HG02763 (cell line): ENCODE measurements around the gene MYO15B.
A peak's percentile ranks its signal among the peaks of the same experiment; 100 is the strongest.
"Not testable (repeated sequence)": the region's sequence is repeated elsewhere in the genome, so short reads cannot be mapped to it uniquely, and the experiment has no call there.

Experiments used
- ATAC-seq: cut with Tn5 transposase; IDR thresholded peaks from one replicate; pipeline ENCODE4 v1.9.1; 2021; ENCODE audit warnings: mild to moderate bottlenecking, moderate library complexity; ENCODE audit not compliant: unreplicated experiment

Gene MYO15B

DNA sequence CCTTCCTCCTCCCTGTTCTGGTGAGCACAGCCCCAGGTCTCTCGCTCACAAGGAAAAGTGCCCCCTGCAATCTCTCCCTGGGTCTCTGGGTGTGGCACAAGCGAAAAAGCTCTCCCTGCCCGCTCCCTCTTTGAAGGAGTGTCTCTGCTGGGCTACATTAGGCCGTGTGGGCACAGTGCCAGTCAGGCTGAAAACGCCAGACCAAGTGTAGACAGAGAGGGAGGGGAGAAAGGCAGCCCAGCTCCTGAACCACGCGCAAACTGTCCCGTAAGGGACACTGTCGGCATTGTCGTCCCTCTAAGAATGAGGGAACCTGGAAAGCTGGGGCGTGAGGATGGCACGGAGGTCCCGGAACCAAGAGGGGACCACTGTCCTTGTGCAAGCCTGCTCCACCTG lies 49.5 kb downstream of the MYO15B start:
- no peak for ATAC-seq

DNA sequence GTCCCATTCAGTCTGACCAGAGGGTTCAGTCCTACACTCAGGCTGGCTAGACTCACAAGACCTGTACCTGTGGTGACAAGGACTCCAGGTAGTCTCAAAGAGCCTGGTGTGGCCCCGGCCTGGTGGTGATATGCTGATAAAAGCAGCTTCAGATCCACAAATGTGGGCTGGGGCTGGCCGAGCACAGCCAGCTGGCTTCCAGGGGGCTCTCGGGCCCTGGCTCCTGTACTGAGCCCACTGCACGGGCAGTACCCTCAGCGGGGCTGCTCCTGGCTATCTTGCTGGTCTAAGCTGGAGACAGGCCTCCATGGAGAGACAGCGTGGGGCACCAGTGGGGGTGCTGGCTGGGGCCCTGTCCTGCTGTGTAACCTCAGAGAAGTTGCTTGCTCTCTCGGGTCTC lies 50.0 kb downstream of the MYO15B start:
- ATAC-seq = no peak

DNA sequence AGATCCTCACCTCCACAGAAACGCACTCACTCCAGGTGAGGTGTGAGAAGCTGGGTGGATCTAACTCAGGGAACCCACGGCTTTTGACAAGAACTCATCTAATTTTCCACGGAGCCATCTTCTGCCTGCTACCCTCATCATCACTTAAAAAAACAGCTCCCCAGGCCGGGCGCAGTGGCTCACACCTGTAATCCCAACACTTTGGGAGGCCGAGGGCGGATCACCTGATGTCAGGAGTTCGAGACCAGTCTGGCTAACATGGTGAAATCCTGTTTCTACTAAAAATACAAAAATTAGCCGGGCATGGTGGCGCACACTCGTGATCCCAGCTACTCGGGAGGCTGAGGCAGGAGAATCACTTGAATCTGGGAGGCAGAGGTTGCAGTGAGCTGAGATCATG lies 50.4 kb downstream of the MYO15B start:
- ATAC-seq = not testable (repeated sequence)

DNA sequence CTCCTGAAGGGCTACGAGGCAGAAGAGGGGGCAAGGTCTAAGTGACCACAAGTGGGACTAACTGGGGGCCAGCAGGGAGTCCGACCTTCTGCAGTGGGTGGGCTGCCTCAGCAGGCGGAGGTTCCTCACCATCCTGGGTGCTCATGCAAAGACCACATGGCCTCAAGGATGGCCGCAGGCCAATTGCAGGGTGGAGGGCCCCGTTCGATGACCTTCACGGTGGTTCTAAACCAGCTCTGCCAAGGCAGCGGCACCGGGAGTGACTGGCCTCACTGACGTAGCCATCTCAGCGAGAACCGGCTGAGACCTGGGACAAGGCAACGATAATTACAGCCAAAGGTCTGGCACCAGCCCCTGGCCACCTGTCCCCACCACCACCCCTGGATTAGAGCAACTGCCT lies 51.3 kb downstream of the MYO15B start:
- no peak for ATAC-seq

GRCh38 chr17:75639327-75639726 lies 51.7 kb downstream of the MYO15B start:
- ATAC-seq = no peak

- ATAC-seq = no peak
These were observed 52.4 kb downstream of the MYO15B start for GRCh38 chr17:75639771-75640555.

- no peak for ATAC-seq
These were observed 53.0 kb downstream of the MYO15B start for GRCh38 chr17:75640556-75641119.

DNA sequence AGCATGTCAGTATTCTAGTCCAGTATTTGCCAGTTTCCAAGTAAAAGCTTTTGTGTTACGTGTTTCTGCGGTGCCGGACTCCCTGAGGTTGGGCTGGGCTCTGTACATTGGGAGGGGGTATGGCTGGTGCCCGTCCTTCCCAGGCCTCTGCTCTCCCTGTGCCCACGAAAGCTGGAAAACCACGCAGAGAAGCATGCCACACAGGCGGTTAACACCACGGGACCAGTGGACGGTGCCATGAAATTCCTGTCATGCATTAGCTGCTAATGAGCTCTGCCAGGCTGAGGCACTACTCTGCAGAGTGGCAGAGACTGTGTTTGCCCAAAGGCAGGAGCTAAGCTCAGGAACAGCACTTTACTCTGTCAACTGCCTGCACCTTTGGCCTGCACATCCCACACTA lies 53.7 kb downstream of the MYO15B start:
- no peak for ATAC-seq

DNA sequence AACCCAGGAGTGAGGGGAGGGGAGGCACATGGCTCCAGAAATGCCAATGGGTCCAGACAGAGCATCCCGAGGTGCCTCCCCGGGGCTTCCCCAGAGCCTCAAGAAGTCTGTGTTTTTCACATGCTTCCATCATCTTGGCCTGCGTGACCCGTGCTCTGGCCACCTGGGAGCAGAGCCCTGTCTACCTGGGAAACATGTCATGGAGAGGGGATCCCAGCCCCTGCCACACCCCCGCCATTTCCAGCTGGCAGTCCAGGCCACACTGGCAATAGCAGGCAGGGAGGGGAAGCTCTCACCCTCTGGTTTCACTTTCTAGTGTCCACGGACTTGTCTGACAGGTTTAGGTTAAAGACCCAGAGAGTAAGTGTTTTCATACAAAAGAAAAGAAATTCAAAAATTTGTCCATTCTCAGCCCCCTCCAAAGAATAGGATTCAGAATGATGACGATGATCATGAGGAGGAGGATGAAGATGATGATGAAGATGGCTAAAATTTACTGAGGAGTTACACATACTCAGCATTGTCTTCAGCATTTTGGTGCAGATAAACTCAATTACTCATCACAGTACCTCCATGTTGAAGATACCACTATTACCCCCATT lies 54.7 kb downstream of the MYO15B start:
- ATAC-seq = no peak

GRCh38 chr17:75642784-75643642 lies 55.4 kb downstream of the MYO15B start:
- no peak for ATAC-seq

DNA sequence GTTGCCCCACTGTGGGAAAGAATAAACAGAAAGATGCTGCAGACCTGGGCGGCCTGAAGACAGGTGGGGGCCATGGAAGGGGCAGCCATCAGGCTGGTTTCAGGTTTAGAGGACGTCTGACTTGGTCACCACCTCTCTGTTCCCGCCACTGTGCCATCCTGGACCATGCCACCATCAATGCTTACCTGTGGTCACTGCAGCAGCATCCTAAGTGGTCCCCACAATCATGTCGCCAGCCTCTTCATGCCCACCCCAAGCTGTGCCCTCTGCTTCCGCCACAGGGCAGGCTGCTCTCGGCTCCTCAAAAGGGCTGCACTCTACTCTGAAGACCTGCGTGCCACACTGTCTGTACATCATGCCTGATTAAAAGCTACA lies 56.0 kb downstream of the MYO15B start:
- ATAC-seq = no peak

DNA sequence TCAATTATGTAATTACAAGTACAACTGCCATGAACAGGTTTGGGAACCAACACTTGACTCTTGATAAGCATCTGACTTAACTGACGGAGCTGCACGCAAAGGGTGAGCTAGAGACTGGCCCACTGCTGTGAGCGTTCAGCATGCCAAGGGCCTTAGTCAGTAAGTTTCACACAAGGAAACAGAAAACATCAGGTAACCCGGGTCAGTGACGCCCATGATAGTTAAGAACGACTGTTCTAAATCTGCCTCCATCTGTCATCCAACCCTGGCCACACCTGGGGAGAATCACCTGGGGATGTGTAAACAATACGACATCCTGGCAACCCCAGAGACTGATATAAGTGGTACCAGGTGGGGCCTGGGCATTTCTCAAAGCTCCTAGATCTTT lies 57.9 kb downstream of the MYO15B start:
- no peak for ATAC-seq

DNA sequence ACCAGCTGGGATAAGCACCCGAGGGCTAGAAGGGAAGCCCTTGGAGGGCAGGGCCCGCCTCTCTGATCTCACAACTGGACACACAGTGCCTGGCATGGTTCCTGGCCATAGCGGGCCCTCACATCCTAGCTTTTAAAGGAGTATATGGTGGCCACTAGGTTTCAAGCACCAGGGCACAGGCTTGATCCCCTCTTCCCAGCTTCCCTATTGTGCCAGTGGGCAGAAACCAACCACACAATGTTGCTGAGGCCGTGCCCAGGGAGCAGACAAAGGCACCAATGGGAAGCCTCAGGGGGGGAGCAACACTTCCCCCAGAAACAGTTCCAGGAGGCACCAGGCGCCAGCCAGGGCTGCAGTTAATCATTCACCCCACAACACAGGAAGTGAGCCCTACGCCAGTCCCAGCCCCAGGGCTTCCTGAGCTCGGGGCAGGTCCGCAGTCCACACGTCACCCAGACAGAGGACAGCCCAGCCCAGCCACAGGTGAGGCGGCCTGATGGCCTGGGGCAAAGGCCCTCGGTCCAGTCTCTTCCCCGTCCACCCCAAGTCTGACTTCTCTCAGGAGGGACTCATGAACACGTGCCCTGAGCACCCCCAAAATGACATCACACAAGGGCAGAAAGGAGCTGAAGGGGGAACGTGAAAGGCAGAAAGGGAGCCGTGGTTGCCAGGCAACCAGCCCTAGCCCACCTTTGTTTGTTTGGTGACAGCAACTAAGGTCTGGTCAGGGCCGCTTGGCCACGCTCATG lies 58.5 kb downstream of the MYO15B start:
- ATAC-seq = peak; percentile 86

DNA sequence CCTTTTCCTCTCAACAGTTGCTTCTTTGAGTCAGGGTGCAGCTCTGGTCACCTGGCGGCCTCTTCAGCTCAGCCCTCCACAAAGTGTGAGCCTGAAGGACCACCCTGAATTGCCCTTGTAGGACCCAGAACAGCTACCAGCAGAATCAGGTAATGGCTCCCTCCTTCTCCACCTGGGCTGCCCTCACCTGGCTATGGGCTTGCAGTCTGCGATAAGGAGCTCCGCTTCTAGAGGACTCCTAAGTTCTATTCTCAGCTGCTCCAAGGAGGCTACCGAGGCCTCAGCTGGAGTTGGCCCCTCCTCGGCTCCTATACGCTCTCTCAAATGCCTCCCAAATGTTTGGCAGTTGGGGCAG lies 59.0 kb downstream of the MYO15B start:
- ATAC-seq = no peak

DNA sequence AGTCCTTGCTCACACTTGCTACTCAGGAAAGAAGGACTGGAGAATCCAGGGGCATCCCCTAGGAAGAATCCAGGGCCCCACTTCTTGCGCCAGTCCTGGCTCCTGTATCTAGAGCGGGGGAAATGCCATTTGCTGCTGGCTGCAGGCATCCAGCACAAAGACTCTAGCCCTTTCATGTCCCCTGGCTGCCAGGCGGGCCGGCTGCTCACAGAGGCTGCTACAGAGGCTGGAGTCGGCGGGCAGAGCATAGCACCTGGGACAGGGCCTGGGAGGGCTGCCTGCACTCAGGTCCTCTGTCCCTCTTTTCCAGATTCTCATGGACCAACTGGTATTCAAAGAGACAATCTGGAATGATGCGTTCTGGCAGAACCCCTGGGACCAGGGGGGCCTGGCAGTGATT lies 59.5 kb downstream of the MYO15B start:
- no peak for ATAC-seq

DNA sequence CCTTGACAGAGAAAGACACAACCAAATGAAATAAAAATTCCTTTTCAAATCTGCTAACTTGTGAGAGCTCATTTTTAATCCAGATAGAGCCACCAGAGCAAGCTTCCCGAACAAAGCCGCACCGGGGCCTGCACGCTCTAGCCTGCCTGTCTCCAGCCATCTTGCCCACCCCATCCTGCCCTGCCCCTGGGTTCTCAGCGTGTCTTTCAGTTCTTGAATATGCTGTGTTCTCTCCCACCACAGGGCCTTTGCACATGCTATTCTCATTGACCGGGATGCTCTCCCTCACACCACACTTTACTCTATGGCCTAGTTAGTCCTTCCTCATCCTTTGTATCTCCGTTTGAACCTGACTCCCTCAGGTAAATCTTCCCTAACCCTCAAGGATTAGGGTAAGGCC lies 60.3 kb downstream of the MYO15B start:
- no peak for ATAC-seq

DNA sequence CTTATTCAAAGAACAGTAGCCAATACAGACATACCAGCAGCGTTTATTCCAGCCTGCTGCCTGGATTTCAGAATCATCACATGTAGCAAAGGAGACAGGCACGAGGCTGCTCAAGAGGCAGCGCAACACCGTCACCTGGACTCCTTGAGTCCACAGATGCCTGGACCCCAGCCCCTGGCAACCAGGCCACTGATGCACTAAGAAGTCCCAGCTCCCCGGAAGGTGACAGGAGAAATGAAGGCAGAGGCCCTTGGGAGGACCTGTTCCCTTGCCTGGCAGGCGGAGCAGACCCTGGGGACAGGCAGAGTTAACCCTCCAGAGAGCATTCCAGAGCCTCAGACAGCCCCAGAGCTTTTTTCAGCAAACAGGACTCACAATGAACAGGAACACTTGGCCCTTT lies 62.1 kb downstream of the MYO15B start:
- ATAC-seq = no peak

- ATAC-seq = no peak
These were observed 63.3 kb downstream of the MYO15B start for GRCh38 chr17:75650874-75651273.

- no peak for ATAC-seq
These were observed 64.7 kb downstream of the MYO15B start for GRCh38 chr17:75652341-75652740.

DNA sequence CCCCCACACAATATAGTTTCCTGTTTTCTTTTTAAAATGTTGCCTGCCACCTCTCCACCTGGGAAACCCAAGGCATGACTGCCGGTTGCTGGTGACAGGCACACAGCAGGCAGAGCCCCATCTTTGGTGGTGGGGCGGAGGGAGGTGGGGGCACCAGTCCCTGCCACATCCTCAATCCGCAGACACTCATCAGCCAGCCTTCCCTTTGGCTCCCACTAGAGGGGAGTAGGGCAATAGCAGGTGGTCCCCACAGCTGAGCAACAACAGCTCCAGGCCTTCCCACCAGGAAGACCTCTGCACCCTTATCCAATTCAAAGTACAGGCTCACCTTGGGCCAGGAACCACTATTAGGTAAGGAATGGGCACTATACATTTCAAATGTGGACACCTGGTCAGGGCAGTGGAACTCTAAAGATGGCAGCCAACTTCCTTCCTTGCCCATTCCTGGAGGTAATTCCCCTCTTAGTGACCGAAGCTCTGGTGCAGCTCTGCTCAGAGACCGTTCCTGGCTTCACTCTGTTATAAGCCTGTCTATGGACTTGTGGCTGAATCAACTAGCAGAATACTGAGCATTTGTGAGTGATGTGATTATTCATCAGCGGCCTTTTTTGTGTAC lies 65.4 kb downstream of the MYO15B start:
- ATAC-seq = no peak

DNA sequence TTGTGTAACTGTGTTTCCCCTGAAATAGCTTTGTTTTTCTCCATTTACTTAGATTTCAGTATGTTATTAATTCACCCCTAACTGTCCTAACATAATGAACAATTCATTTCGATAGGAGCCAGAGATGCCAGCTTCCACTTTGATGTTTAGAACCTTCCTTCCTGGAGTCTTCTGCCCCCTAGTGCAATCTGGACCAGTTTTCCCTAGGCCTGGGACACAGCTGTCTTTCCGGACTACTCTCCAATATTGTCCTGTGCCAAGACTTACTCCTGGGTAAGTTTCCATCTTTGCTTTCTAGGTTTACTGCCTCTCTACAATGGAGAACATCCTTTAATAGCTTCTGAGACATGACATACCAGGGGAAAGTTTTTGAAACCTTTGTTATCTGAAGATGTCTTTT lies 66.6 kb downstream of the MYO15B start:
- no peak for ATAC-seq
